GM12878 (cell line): ENCODE results near the gene KLRF2. TPM values are rescaled to one million over a fixed set of nuclear protein-coding genes. Genes with fewer than 3 reads are reported as not detected.

ENCODE experiments used
- ATAC-seq: fragments of 200-7000 bp; cut with Tn5 transposase; 3 replicates; pipeline ENCODE4 v1.9.1; 2020; ENCODE audit warnings: mild to moderate bottlenecking, moderate library complexity
- BruUV-seq: library from RNA; stranded (reverse); fragments of 400-500 nt; replicated peaks from 2 replicates; lab custom pipeline; 2021; lab: Mats Ljungman, UMichigan
- CTCF ChIA-PET: fragments of 300-600 bp; sonication (Branson Sonifier 250); formaldehyde crosslinking; extraction: SDS; loops from one replicate; lab custom pipeline; 2021; ENCODE audit warnings: inconsistent platforms; lab: Yijun Ruan, JAX
- POLR2A ChIA-PET: fragments of 350-600 bp; formaldehyde crosslinking; extraction: SDS; loops from one replicate; lab custom pipeline; 2021; ENCODE audit warnings: inconsistent platforms; lab: Charles Lee
- RAD21 ChIA-PET: fragments of 300-600 bp; sonication (Branson Sonifier 250); formaldehyde crosslinking; loops from one replicate; lab custom pipeline; 2023; ENCODE audit warnings: antibody characterized with exemption; ENCODE audit not compliant: unreplicated experiment; lab: Charles Lee
- SMC1A ChIA-PET: fragments of 300-600 bp; sonication (Branson Sonifier 250); formaldehyde crosslinking; loops from one replicate; lab custom pipeline; 2023; ENCODE audit not compliant: unreplicated experiment, uncharacterized antibody; lab: Charles Lee
- DNase-seq: peaks from one replicate; pipeline ENCODE4 v3.0.0-alpha.2; 2011; ENCODE audit warnings: low read depth, low spot score
- FAIRE-seq: peaks from 3 replicates; lab custom pipeline; 2011; peaks lifted over from hg19 to GRCh38; lab: Jason Lieb, UNC
- H2AFZ ChIP-seq: 2 replicates; pipeline ENCODE4 v1.6.0; 2011; ENCODE audit warnings: low read depth, low read length, control low read depth; ENCODE audit not compliant: control insufficient read depth
- H3K27ac ChIP-seq: 2 replicates; pipeline ENCODE4 v1.5.1; 2011; ENCODE audit warnings: control low read depth; ENCODE audit not compliant: control insufficient read depth, insufficient read depth
- H3K27me3 ChIP-seq, 2 experiments: replicated peaks in 1 of 2; 2 replicates each; pipeline versions ENCODE4 v1.6.0 to v1.6.1; 2011; ENCODE audit warnings: low read length in 1 of 2; ENCODE audit not compliant: control insufficient read depth in 2 of 2, insufficient read depth in 2 of 2
- H3K36me3 ChIP-seq, 2 experiments: 2 replicates each; pipeline ENCODE4 v1.5.1; 2011; ENCODE audit warnings: low read length in 1 of 2; ENCODE audit not compliant: control insufficient read depth in 2 of 2, insufficient read depth in 2 of 2
- H3K4me1 ChIP-seq: 2 replicates; pipeline ENCODE4 v1.6.1; 2011; ENCODE audit warnings: mild to moderate bottlenecking, low read length, moderate library complexity, mixed read lengths; ENCODE audit not compliant: control insufficient read depth, insufficient read depth
- H3K4me2 ChIP-seq: 2 replicates; pipeline ENCODE4 v1.6.0; 2011; ENCODE audit warnings: control low read depth; ENCODE audit not compliant: control insufficient read depth, insufficient read depth
- H3K4me3 ChIP-seq: fragments of 200-600 bp; sonication (generic); 2 replicates; pipeline ENCODE4 v1.5.1; 2016
- H3K79me2 ChIP-seq: 2 replicates; pipeline ENCODE4 v1.6.0; 2011; ENCODE audit warnings: low read length; ENCODE audit not compliant: control insufficient read depth, insufficient read depth
- H3K9ac ChIP-seq: 2 replicates; pipeline ENCODE4 v1.8.0; 2011; ENCODE audit warnings: low read length, control low read depth, mixed read lengths; ENCODE audit not compliant: control insufficient read depth, insufficient read depth
- H3K9me3 ChIP-seq: replicated peaks from 3 replicates; pipeline ENCODE4 v1.5.1; 2011; ENCODE audit warnings: mild to moderate bottlenecking, low read length; ENCODE audit not compliant: control insufficient read depth, insufficient read depth
- H4K20me1 ChIP-seq: 2 replicates; pipeline ENCODE4 v1.6.0; 2011; ENCODE audit not compliant: control insufficient read depth, insufficient read depth
- IKZF2 ChIP-seq, 2 experiments: fragments of 450-650 bp; IDR thresholded peaks; 2 replicates each; pipeline ENCODE4 v1.6.1; 2017; ENCODE audit warnings: mild to moderate bottlenecking in 2 of 2, moderate library complexity in 2 of 2
- PAX5 ChIP-seq: IDR thresholded peaks from 2 replicates; pipeline ENCODE4 v1.6.1; 2011; ENCODE audit warnings: low read depth, low read length, borderline replicate concordance
- PKNOX1 ChIP-seq: fragments of 450-650 bp; IDR thresholded peaks from 2 replicates; pipeline ENCODE4 v1.6.1; 2016; ENCODE audit warnings: mild to moderate bottlenecking
- ZNF274 ChIP-seq: IDR thresholded peaks from one replicate; pipeline ENCODE4 v1.8.0; 2011; ENCODE audit not compliant: insufficient read length, insufficient read depth
- WGBS: methylation state at CpG from one replicate; pipeline ENCODE4 v1.1.6; 2016; ENCODE audit warnings: low lambda C conversion rate; ENCODE audit not compliant: insufficient replicate concordance, insufficient coverage; ENCODE audit errors: missing lambda C conversion rate; 5-methylcytosine and 5-hydroxymethylcytosine counted together
- in situ Hi-C: fragments of 300-500 bp; cut with MboI; formaldehyde crosslinking; loops from 9 replicates; pipeline ENCODE4 v1.14.3; 2018; ENCODE audit warnings: mixed read lengths
- intact Hi-C: fragments of 100-400 bp; cut with micrococcal nuclease; formaldehyde crosslinking; loops from one replicate; pipeline ENCODE4 v1.14.2; 2022; ENCODE audit not compliant: unreplicated experiment
- polyA plus RNA-seq, 11 experiments: library from polyadenylated mRNA; depleted of rRNA in 4 of 11; unstranded in 6 of 11; stranded (reverse) in 5 of 11; fragments of >200 nt; fragmentation: Nextera tagmentation in 4 of 11; fragmentation: Illumina TruSeq in 1 of 11; extraction: Ambion mirVana in 4 of 11; extraction: Trizol in 1 of 11; gene quantifications; 1 replicate in 1 of 11; 2 replicates in 10 of 11; pipeline versions ENCODE4 v1.2.1 to v1.2.3, GENCODE V29; 2011 to 2016; ENCODE audit warnings: inconsistent platforms in 2 of 11, missing spikeins in 2 of 11, low read depth in 1 of 11
- total RNA-seq, 4 experiments: library from RNA; depleted of rRNA in 3 of 4; stranded (reverse); fragments of >200 nt in 3 of 4; fragmentation: Illumina TruSeq in 1 of 4; extraction: Trizol in 1 of 4; gene quantifications; 2 replicates each; pipeline versions ENCODE4 v1.2.1 to v1.2.3, GENCODE V29; 2013 to 2021
- TF ChIP-seq, protein P1 (sequence below): fragments of 450-650 bp; IDR thresholded peaks from 2 replicates; pipeline ENCODE4 v1.6.1; 2017; ENCODE audit warnings: mild to moderate bottlenecking, moderate library complexity

Gene KLRF2
- total and polyA plus RNA-seq, 10 of the 15 experiments (the other 5 are each of a cell fraction or from before 2014, with no cell fraction given) = 0.15 to 2.1 (median 0.26) TPM; not detected in 6

GRCh38 chr12:9895215-9895971 is 14.1 kb downstream of the KLRF2 start:
- CTCF ChIA-PET = interaction anchor here (1.0 to 1.6 kb wide), 5 partner anchors 9 to 97 kb away, joined by 3 to 7 read pairs (median 4); no protein-coding TSS in a partner anchor
- no peaks in the 10 kb centered on the region for H3K4me1 ChIP-seq
- TF ChIP-seq, protein P1, sequence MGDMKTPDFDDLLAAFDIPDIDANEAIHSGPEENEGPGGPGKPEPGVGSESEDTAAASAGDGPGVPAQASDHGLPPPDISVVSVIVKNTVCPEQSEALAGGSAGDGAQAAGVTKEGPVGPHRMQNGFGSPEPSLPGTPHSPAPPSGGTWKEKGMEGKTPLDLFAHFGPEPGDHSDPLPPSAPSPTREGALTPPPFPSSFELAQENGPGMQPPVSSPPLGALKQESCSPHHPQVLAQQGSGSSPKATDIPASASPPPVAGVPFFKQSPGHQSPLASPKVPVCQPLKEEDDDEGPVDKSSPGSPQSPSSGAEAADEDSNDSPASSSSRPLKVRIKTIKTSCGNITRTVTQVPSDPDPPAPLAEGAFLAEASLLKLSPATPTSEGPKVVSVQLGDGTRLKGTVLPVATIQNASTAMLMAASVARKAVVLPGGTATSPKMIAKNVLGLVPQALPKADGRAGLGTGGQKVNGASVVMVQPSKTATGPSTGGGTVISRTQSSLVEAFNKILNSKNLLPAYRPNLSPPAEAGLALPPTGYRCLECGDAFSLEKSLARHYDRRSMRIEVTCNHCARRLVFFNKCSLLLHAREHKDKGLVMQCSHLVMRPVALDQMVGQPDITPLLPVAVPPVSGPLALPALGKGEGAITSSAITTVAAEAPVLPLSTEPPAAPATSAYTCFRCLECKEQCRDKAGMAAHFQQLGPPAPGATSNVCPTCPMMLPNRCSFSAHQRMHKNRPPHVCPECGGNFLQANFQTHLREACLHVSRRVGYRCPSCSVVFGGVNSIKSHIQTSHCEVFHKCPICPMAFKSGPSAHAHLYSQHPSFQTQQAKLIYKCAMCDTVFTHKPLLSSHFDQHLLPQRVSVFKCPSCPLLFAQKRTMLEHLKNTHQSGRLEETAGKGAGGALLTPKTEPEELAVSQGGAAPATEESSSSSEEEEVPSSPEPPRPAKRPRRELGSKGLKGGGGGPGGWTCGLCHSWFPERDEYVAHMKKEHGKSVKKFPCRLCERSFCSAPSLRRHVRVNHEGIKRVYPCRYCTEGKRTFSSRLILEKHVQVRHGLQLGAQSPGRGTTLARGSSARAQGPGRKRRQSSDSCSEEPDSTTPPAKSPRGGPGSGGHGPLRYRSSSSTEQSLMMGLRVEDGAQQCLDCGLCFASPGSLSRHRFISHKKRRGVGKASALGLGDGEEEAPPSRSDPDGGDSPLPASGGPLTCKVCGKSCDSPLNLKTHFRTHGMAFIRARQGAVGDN = no peak
- TF ChIP-seq ZNF274 = no peak
- TF ChIP-seq IKZF2 (IDR thresholded peaks at IDR 0.05) = no peak
- no peak for TF ChIP-seq PKNOX1
- TF ChIP-seq PAX5 = no peak
- no peaks in the 10 kb centered on the region for H3K9me3 ChIP-seq
- ATAC-seq (no peak), FAIRE-seq (no peak), DNase-seq (no peak)
- POLR2A ChIA-PET = no interaction called here
- H4K20me1 ChIP-seq = no peaks in the 10 kb centered on the region
- in situ Hi-C loops (no loop called here), intact Hi-C loops (no loop called here)
- no peaks in the 10 kb centered on the region for H3K79me2 ChIP-seq
- SMC1A ChIA-PET = interaction anchor here (1.1 to 3.1 kb wide), 3 partner anchors 12 to 64 kb away, joined by 3 to 10 read pairs (median 5); no protein-coding TSS in a partner anchor
- no peak overlapping the region for H3K4me3 ChIP-seq
- no peak overlapping the region for H3K27ac ChIP-seq
- WGBS = 9% methylated on average over 6 of the region's 6 CpGs
- H2AFZ ChIP-seq = no peak overlapping the region
- no peaks in the 10 kb centered on the region for H3K36me3 ChIP-seq
- H3K27me3 ChIP-seq = no peaks in the 10 kb centered on the region
- no TSS peak for BruUV-seq
- RAD21 ChIA-PET = interaction anchor here (0.6 to 1.5 kb wide), 2 partner anchors 45 to 145 kb away, joined by 3 to 5 read pairs; no protein-coding TSS in a partner anchor
- no peak overlapping the region for H3K4me2 ChIP-seq
- no peak overlapping the region for H3K9ac ChIP-seq
